Lower lobe of right lung (tissue), 2 donors: ENCODE data around the gene SNTG2. TPM values are rescaled to one million over a fixed set of nuclear protein-coding genes. Genes with fewer than 3 reads are reported as not detected.
"Not testable (repeated sequence)": the region's sequence is repeated elsewhere in the genome, so short reads cannot be mapped to it uniquely, and the experiment has no call there.

ENCODE experiments used
- ATAC-seq, 2 donors: fragments of 200-7000 bp; cut with Tn5 transposase; one replicate each; pipeline ENCODE4 v1.9.1; 2020 to 2022; ENCODE audit warnings: mild to moderate bottlenecking in 2 of 2, moderate library complexity in 2 of 2
- DNase-seq: peaks from one replicate; pipeline ENCODE4 v3.0.0-alpha.2; 2020
- H3K27ac ChIP-seq: fragments of 200-600 bp; one replicate; pipeline ENCODE4 v1.8.0; 2022
- H3K27me3 ChIP-seq: fragments of 200-600 bp; one replicate; pipeline ENCODE4 v1.8.0; 2022; ENCODE audit warnings: low read depth
- H3K36me3 ChIP-seq: fragments of 200-600 bp; one replicate; pipeline ENCODE4 v1.8.0; 2022; ENCODE audit warnings: mild to moderate bottlenecking
- H3K4me1 ChIP-seq: fragments of 200-600 bp; one replicate; pipeline ENCODE4 v1.8.0; 2022
- H3K4me3 ChIP-seq: fragments of 200-600 bp; one replicate; pipeline ENCODE4 v1.8.0; 2022; ENCODE audit warnings: mild to moderate bottlenecking
- H3K9me3 ChIP-seq: fragments of 200-600 bp; one replicate; pipeline ENCODE4 v1.8.0; 2022
- intact Hi-C: fragments of 100-400 bp; cut with DNase I; formaldehyde crosslinking; loops from one replicate; pipeline ENCODE4 v1.11.0; 2022
- total RNA-seq: library from RNA; stranded (reverse); fragmentation: NEBNext Ultra II Directional; extraction: Animal tissue kit (Norgen Biotek cat#: 25700); gene quantifications from one replicate; pipeline ENCODE4 v1.2.1, GENCODE V29; 2021
- TF ChIP-seq, protein P1 (sequence below): fragments of 200-600 bp; IDR thresholded peaks from one replicate; pipeline ENCODE4 v1.8.0; 2022; ENCODE audit warnings: antibody characterized with exemption, mild to moderate bottlenecking
- donor health status: DM: no; HTN: yes; CAD: no; lungs with severe emphysema.

Gene SNTG2
- total RNA-seq, 1 donor from 2014 or later, result 1.4 TPM

GRCh38 chr2:1381644-1382043 lies 431.0 kb downstream of the SNTG2 start:
- ATAC-seq (no peak), DNase-seq (no peak)
- intact Hi-C loops, result no loop called here
- Histone ChIP-seq H3K27ac (no peak overlapping the region), H3K36me3 (no peaks in the 10 kb centered on the region), H3K4me1 (no peaks in the 10 kb centered on the region), H3K4me3 (no peak overlapping the region), H3K9me3 (no peaks in the 10 kb centered on the region), H3K27me3 (peaks cover 4% of the 10 kb centered on the region)
- TF ChIP-seq, protein P1, sequence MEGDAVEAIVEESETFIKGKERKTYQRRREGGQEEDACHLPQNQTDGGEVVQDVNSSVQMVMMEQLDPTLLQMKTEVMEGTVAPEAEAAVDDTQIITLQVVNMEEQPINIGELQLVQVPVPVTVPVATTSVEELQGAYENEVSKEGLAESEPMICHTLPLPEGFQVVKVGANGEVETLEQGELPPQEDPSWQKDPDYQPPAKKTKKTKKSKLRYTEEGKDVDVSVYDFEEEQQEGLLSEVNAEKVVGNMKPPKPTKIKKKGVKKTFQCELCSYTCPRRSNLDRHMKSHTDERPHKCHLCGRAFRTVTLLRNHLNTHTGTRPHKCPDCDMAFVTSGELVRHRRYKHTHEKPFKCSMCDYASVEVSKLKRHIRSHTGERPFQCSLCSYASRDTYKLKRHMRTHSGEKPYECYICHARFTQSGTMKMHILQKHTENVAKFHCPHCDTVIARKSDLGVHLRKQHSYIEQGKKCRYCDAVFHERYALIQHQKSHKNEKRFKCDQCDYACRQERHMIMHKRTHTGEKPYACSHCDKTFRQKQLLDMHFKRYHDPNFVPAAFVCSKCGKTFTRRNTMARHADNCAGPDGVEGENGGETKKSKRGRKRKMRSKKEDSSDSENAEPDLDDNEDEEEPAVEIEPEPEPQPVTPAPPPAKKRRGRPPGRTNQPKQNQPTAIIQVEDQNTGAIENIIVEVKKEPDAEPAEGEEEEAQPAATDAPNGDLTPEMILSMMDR, result no peak

- H3K27ac ChIP-seq, H3K36me3 ChIP-seq, intact Hi-C loops, DNase-seq, H3K4me1 ChIP-seq, H3K9me3 ChIP-seq, H3K27me3 ChIP-seq, ATAC-seq, H3K4me3 ChIP-seq: not testable (repeated sequence)
Observed at GRCh38 chr2:1387954-1388725, 437.5 kb downstream of the SNTG2 start.

- H3K36me3 ChIP-seq, H3K4me1 ChIP-seq, H3K4me3 ChIP-seq, DNase-seq, intact Hi-C loops, H3K27me3 ChIP-seq, H3K9me3 ChIP-seq, ATAC-seq, H3K27ac ChIP-seq: not testable (repeated sequence)
Observed at GRCh38 chr2:1390118-1390517, 439.5 kb downstream of the SNTG2 start.

GRCh38 chr2:1393321-1393720 lies 442.7 kb downstream of the SNTG2 start:
- intact Hi-C loops, result no loop called here
- H3K9me3 ChIP-seq, result no peaks in the 10 kb centered on the region
- DNase-seq, result no peak

DNA sequence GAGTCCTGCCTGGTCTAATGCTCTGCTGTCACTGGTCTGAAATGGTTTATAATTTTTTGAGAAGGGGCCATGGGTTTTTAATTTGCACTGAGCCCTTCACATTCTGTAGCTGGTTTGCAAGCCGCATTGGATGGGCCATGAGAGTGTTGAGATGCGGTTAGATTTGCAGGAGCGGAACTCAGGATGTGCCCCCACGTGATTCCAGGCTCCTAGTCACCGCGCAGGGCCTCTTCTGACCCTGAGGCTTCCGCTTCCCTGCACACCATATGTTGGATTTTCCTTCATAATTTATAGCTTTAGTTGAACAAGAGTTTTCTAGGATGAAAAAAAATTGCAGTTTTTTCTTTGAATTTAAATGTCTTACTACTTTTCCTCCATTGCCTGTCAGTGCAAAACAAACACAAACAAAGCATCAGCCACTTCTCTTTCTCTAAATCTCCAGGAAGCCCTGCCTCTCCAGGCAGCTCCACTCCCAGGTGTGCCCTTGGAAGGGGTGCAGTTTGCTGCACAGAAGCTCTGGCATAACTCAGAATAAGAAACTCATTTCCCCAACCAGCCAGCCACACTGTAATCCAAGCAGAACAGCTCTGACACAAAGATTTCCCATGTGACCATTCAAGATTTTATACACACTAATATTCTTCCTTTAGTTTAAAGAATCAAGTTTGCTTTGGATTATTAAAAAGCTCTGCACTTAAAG lies 444.2 kb downstream of the SNTG2 start:
- H3K36me3 ChIP-seq, result no peaks in the 10 kb centered on the region
- DNase-seq, result no peak
- no peaks in the 10 kb centered on the region for H3K27me3 ChIP-seq
- no peaks in the 10 kb centered on the region for H3K9me3 ChIP-seq
- no peak for ATAC-seq
- no peaks in the 10 kb centered on the region for H3K4me1 ChIP-seq
- no peak overlapping the region for H3K4me3 ChIP-seq
- intact Hi-C loops, result no loop called here
- no peak overlapping the region for H3K27ac ChIP-seq
- TF ChIP-seq, protein P1, result no peak

More at GRCh38 chr2:1393321-1393720, 442.7 kb downstream of the SNTG2 start:
- no peaks in the 10 kb centered on the region for H3K36me3 ChIP-seq
- H3K27me3 ChIP-seq, result no peaks in the 10 kb centered on the region
- TF ChIP-seq, protein P1, result no peak
- H3K27ac ChIP-seq, result no peak overlapping the region
- no peak overlapping the region for H3K4me3 ChIP-seq
- no peak for ATAC-seq
- no peaks in the 10 kb centered on the region for H3K4me1 ChIP-seq

DNA sequence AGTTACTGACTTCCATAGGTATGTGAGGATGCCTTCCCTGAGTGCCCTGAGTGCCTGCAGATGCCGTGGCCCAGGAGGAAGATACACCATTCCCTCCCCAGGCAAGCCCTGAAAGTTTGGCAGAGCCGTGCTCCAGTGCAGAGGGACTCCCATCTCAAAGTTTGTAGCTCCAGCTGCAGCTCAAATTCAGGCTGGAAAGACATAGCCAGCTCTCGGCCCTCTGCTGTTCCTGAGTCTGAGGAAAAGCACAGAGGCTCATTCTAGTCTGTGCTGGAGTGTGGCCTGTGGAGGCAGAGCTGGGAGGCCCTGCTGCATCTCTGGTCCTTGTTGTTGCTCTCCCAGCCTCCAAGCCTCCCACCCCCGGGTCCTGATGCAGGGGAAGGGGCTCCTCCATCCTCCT lies 446.7 kb downstream of the SNTG2 start:
- Histone ChIP-seq H3K36me3 (no peaks in the 10 kb centered on the region), H3K27ac (no peak overlapping the region), H3K4me3 (no peak overlapping the region), H3K4me1 (no peaks in the 10 kb centered on the region), H3K9me3 (no peaks in the 10 kb centered on the region), H3K27me3 (no peaks in the 10 kb centered on the region)
- no peak for DNase-seq
- TF ChIP-seq, protein P1, result no peak
- intact Hi-C loops, result no loop called here
- ATAC-seq, result no peak
